AG08396 (cell line): Measurements from ENCODE around the gene KLHDC8A.
"Not testable (repeated sequence)": the region's sequence is repeated elsewhere in the genome, so short reads cannot be mapped to it uniquely, and the experiment has no call there.

ENCODE experiments used
- DNase-seq: peaks from one replicate; pipeline ENCODE4 v3.0.0; 2012; ENCODE audit warnings: low spot score, mixed read lengths

The KLHDC8A gene

GRCh38 chr1:205318231-205318991 is 38.3 kb downstream of the KLHDC8A start:
- DNase-seq = no peak

DNA sequence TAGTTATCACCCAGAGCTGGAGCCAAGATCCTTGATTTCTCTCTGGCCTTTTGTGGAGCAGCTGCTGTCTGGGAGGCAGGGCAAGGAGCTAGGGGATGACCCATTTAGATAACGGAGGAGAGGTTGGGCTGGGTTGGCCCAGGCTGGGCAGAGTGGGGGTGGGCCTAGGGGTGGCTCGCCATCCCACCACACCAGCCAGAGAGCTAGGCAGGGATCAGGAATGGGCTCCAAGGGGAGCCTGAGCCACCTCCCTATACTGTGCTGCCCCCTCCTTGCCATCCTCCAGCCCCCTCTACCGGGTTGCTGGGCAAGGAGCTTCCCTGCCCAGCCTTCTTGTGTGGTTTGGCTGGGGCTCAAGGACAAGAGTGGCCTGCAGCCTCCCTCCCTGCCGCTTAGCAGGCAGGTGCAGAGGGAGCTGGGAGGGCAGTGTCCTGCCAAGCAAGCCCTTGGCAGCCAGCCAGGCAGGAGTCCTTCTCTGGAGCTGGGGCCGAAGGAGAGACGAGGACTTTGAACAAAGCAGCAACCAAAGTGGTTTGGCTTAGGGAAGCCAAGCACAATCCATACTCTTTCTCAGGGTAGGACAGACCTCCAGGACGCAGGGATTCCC is 39.3 kb downstream of the KLHDC8A start:
- no peak for DNase-seq

DNA sequence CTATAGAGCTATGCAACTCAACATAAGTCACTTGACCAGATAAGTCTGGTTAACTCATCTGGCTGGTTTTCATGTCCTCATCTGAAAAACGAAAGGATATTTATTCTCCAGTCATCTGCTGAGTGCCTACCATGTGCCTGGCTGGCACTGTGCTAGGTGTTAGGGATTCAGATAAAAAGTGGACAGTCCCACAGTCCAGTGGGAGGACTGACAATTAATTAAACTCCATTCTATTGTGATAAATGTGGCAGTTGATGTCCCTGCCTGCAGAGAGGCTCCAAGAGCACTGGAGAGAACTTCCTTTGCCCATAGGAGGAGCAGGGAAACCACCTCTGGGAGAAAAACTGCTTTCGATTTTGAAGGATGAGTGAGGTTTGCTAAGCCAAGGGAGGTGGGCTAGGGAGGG is 40.6 kb downstream of the KLHDC8A start:
- DNase-seq = no peak

DNA sequence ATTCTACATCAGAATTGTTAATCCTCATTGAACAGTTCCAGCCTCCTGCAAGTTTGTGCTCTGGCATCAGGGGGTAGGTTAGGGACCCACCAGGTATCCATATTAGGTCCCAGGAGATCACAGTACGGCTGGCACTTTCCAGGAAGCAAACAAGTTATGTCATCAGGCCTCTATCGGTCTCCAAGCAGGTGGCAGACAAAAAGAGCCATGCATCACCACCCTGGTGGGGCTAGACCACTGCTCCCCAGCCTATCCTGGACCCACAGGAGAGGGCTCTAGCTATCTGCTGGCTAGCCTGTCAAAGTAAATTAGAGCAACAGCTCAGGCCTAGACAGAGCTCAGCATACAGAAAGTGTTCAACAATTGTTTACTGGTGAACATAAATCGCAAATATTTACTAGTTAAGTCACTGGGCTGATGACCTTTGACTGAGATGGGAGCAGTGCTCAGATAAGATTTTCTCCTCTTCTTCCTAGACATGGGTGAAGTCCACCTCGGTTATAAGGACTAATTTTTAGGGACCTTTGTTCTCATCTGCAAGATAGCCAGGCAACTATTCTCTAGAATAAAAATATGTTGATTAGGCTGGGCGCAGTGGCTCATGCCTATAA is 41.6 kb downstream of the KLHDC8A start:
- DNase-seq = no peak

- DNase-seq = peak; percentile 79
These were observed 43.0 kb downstream of the KLHDC8A start for GRCh38 chr1:205313563-205314308.

GRCh38 chr1:205312866-205313562 is 43.7 kb downstream of the KLHDC8A start:
- no peak for DNase-seq

DNA sequence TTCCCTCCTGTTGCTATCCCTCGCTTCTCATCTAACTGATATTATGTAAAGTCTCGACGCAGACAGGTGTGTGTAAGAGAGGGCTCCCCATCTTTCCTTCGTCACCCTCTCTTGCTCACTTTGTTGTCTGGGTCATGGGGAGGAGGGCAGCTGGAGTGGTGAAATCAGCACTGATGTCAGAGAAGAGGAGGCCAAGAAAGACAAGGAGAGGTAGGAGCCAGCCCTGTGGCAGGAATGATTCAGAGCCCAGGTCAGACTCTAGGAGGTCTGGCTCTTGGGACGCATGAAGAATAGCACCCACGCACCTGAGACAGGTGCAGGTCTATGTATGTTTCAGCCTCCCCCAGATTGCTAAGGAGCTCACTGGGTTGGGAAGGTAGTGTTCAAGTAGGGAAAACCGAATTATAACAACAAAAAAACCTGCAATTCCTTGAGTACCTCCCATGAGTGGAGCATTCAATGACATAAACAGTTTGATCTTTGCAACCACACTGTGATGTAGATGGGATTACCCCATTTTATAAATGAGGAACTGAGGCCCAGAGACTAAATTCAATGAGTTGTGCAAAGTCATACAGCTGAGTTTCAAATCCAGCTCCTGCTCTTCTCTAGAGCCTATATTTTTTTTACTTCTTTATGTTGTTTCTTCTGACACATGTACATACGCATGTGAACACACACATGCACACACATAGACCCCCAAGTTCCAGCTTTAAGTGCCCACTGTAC is 45.6 kb downstream of the KLHDC8A start:
- no peak for DNase-seq

GRCh38 chr1:205309741-205310140 is 47.0 kb downstream of the KLHDC8A start:
- no peak for DNase-seq

- no peak for DNase-seq
These were observed 49.7 kb downstream of the KLHDC8A start for GRCh38 chr1:205306929-205307566.

DNA sequence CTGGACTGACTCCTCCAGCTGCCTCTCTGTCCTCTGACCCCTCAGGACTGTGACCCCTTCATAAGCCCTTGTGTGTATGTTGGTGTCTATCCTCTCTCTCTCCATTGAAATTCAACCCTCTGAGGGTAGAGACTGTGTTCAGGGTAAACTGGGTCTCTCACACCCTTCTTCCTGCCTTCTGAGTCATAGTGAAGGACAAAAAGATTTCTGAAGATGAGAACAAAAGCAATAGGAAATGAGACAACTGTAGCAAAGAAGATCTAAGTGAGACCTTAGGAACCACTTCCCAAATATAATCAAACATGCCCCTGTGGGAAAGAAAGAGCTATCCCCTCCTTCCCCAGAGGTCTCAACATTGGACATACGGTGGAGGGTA is 52.0 kb downstream of the KLHDC8A start:
- DNase-seq = no peak

GRCh38 chr1:205304046-205304694 is 52.6 kb downstream of the KLHDC8A start:
- DNase-seq = no peak

- no peak for DNase-seq
These were observed 53.4 kb downstream of the KLHDC8A start for GRCh38 chr1:205303247-205303888.

DNA sequence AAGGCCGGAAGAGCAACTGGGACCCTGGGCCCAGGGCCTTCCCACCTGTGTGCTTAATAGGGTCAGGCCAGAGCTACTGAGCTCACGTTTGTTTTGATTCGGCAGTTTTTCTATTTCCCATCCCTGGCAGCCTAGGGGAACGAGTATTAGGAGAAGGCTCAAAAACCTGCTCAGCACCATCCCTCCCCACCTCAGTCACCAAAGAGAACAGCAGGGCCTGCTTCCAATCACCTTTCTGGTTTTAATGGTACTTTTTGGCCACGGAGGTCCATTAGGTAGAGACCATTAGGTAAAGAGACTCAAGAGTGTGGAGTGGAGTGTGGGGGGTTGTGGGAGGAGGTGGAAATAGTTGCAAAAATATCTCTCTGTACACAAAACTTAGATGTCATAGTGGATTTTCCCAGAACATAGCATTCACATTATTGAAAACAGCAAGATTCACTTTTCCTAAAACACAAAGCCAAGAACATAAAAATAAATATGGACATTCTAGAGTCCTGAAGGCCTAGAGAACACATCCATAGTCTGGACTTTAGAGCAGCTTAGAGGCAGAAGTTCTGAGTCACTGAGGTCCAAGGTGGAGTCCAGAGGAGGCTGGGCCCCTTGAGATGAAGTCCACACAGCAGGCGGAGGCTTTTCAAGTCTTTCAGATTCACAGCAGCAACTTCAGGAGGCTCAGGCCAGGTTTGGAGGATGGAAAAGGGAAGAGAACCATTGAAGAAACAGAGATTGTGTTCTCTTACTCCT is 54.7 kb downstream of the KLHDC8A start:
- DNase-seq = no peak

GRCh38 chr1:205301205-205301821 is 55.4 kb downstream of the KLHDC8A start:
- DNase-seq = peak; percentile 90

- DNase-seq = no peak
These were observed 56.6 kb downstream of the KLHDC8A start for GRCh38 chr1:205300149-205300548.

- peak; percentile 85 for DNase-seq
These were observed 58.3 kb downstream of the KLHDC8A start for GRCh38 chr1:205298191-205298994.

- DNase-seq = not testable (repeated sequence)
These were observed 59.1 kb downstream of the KLHDC8A start for GRCh38 chr1:205297546-205298177.
